ENCODE results near the gene FAM32A.

The FAM32A gene

GRCh38 chr19:16208064-16208759, 23.0 kb downstream of the FAM32A start:
- no peak for DNase-seq (ENCODE audit: low spot score in 2 of 2)

GRCh38 chr19:16208847-16209665, 23.8 kb downstream of the FAM32A start:
- no peak overlapping the region for H3K4me3 Mint-ChIP-seq
- H3K27ac Mint-ChIP-seq (ENCODE audit: low read depth), result no peak overlapping the region
- no peaks in the 10 kb centered on the region for H3K27me3 Mint-ChIP-seq
- peaks cover 38% of the 10 kb centered on the region for H3K4me1 Mint-ChIP-seq
- no peak for ATAC-seq (replicated peaks; ENCODE audit: extremely low read depth, poor library complexity, severe bottlenecking)
- H3K9me3 Mint-ChIP-seq, result no peaks in the 10 kb centered on the region
- peaks cover 42% of the 10 kb centered on the region for H3K36me3 Mint-ChIP-seq (ENCODE audit: insufficient read depth)
- DNase-seq (ENCODE audit: low spot score in 2 of 2), result no peak

More at GRCh38 chr19:16208064-16208759, 23.0 kb downstream of the FAM32A start:
- Mint-ChIP-seq H3K4me3 (peak overlapping the region; percentile 14), H3K27me3 (no peaks in the 10 kb centered on the region), H3K27ac (ENCODE audit: low read depth) (peak overlapping the region; percentile 73), H3K4me1 (peaks cover 37% of the 10 kb centered on the region), H3K36me3 (ENCODE audit: insufficient read depth) (peaks cover 40% of the 10 kb centered on the region), H3K9me3 (no peaks in the 10 kb centered on the region)
- ATAC-seq (replicated peaks; ENCODE audit: extremely low read depth, poor library complexity, severe bottlenecking), result no peak

GRCh38 chr19:16210168-16210567, 25.0 kb downstream of the FAM32A start:
- ATAC-seq (replicated peaks; ENCODE audit: extremely low read depth, poor library complexity, severe bottlenecking) (no peak), DNase-seq (ENCODE audit: low spot score in 2 of 2) (no peak)
- H3K27me3 Mint-ChIP-seq, result no peaks in the 10 kb centered on the region
- H3K4me3 Mint-ChIP-seq, result no peak overlapping the region
- H3K9me3 Mint-ChIP-seq, result no peaks in the 10 kb centered on the region
- H3K4me1 Mint-ChIP-seq, result peaks cover 38% of the 10 kb centered on the region
- peaks cover 37% of the 10 kb centered on the region for H3K36me3 Mint-ChIP-seq (ENCODE audit: insufficient read depth)
- H3K27ac Mint-ChIP-seq (ENCODE audit: low read depth), result no peak overlapping the region

GRCh38 chr19:16213076-16213475, 27.9 kb downstream of the FAM32A start:
- Mint-ChIP-seq H3K27ac (ENCODE audit: low read depth) (peak overlapping the region; percentile 80), H3K9me3 (no peaks in the 10 kb centered on the region), H3K4me3 (peak overlapping the region; percentile 2), H3K4me1 (peaks cover 51% of the 10 kb centered on the region), H3K27me3 (no peaks in the 10 kb centered on the region), H3K36me3 (ENCODE audit: insufficient read depth) (peaks cover 31% of the 10 kb centered on the region)
- DNase-seq (ENCODE audit: low spot score in 2 of 2), result no peak
- no peak for ATAC-seq (replicated peaks; ENCODE audit: extremely low read depth, poor library complexity, severe bottlenecking)

GRCh38 chr19:16216744-16217670, 31.8 kb downstream of the FAM32A start:
- H3K9me3 Mint-ChIP-seq, result no peaks in the 10 kb centered on the region
- DNase-seq (ENCODE audit: low spot score in 2 of 2), result no peak
- peaks cover 27% of the 10 kb centered on the region for H3K36me3 Mint-ChIP-seq (ENCODE audit: insufficient read depth)
- peak overlapping the region; percentile 76 for H3K27ac Mint-ChIP-seq (ENCODE audit: low read depth)
- no peaks in the 10 kb centered on the region for H3K27me3 Mint-ChIP-seq
- peak overlapping the region; percentile 52 for H3K4me3 Mint-ChIP-seq
- no peak for ATAC-seq (replicated peaks; ENCODE audit: extremely low read depth, poor library complexity, severe bottlenecking)
- peaks cover 52% of the 10 kb centered on the region for H3K4me1 Mint-ChIP-seq

- peaks cover 30% of the 10 kb centered on the region for H3K36me3 Mint-ChIP-seq (ENCODE audit: insufficient read depth)
- no peak overlapping the region for H3K4me3 Mint-ChIP-seq
- H3K9me3 Mint-ChIP-seq, result no peaks in the 10 kb centered on the region
- H3K27me3 Mint-ChIP-seq, result no peaks in the 10 kb centered on the region
- H3K27ac Mint-ChIP-seq (ENCODE audit: low read depth), result peak overlapping the region; percentile 1
- DNase-seq (ENCODE audit: low spot score in 2 of 2), result no peak
- peaks cover 43% of the 10 kb centered on the region for H3K4me1 Mint-ChIP-seq
- no peak for ATAC-seq (replicated peaks; ENCODE audit: extremely low read depth, poor library complexity, severe bottlenecking)
These were observed 32.7 kb downstream of the FAM32A start for GRCh38 chr19:16217716-16218451.

- H3K36me3 Mint-ChIP-seq (ENCODE audit: insufficient read depth), result peaks cover 29% of the 10 kb centered on the region
These were observed 33.6 kb downstream of the FAM32A start for GRCh38 chr19:16218851-16219250.

GRCh38 chr19:16222806-16223205, 37.6 kb downstream of the FAM32A start:
- Mint-ChIP-seq H3K4me1 (peaks cover 11% of the 10 kb centered on the region), H3K36me3 (ENCODE audit: insufficient read depth) (peaks cover 31% of the 10 kb centered on the region), H3K27me3 (no peaks in the 10 kb centered on the region), H3K9me3 (no peaks in the 10 kb centered on the region), H3K27ac (ENCODE audit: low read depth) (no peak overlapping the region), H3K4me3 (no peak overlapping the region)
- ATAC-seq (replicated peaks; ENCODE audit: extremely low read depth, poor library complexity, severe bottlenecking) (no peak), DNase-seq (ENCODE audit: low spot score in 2 of 2) (no peak)

More at GRCh38 chr19:16218851-16219250, 33.6 kb downstream of the FAM32A start:
- ATAC-seq (replicated peaks; ENCODE audit: extremely low read depth, poor library complexity, severe bottlenecking), result no peak
- no peak overlapping the region for H3K4me3 Mint-ChIP-seq
- no peak for DNase-seq (ENCODE audit: low spot score in 2 of 2)
- peak overlapping the region; percentile 1 for H3K27ac Mint-ChIP-seq (ENCODE audit: low read depth)
- peaks cover 33% of the 10 kb centered on the region for H3K4me1 Mint-ChIP-seq
- H3K27me3 Mint-ChIP-seq, result no peaks in the 10 kb centered on the region
- no peaks in the 10 kb centered on the region for H3K9me3 Mint-ChIP-seq

GRCh38 chr19:16223746-16224145, 38.5 kb downstream of the FAM32A start:
- Mint-ChIP-seq H3K27me3 (no peaks in the 10 kb centered on the region), H3K36me3 (ENCODE audit: insufficient read depth) (peaks cover 35% of the 10 kb centered on the region), H3K4me1 (peaks cover 4% of the 10 kb centered on the region), H3K27ac (ENCODE audit: low read depth) (no peak overlapping the region), H3K9me3 (no peaks in the 10 kb centered on the region), H3K4me3 (no peak overlapping the region)
- no peak for DNase-seq (ENCODE audit: low spot score in 2 of 2)
- ATAC-seq (replicated peaks; ENCODE audit: extremely low read depth, poor library complexity, severe bottlenecking), result no peak

GRCh38 chr19:16224293-16225045, 39.3 kb downstream of the FAM32A start:
- DNase-seq (ENCODE audit: low spot score in 2 of 2), result no peak
- Mint-ChIP-seq H3K27ac (ENCODE audit: low read depth) (no peak overlapping the region), H3K4me1 (no peaks in the 10 kb centered on the region), H3K27me3 (no peaks in the 10 kb centered on the region), H3K36me3 (ENCODE audit: insufficient read depth) (peaks cover 33% of the 10 kb centered on the region), H3K9me3 (no peaks in the 10 kb centered on the region), H3K4me3 (no peak overlapping the region)
- ATAC-seq (replicated peaks; ENCODE audit: extremely low read depth, poor library complexity, severe bottlenecking), result no peak

Data from central memory CD8-positive, alpha-beta T cell (primary cell).